NCI-H446 (cell line): Measurements from ENCODE around the gene TP53.
A peak's percentile ranks its signal among the peaks of the same experiment; 100 is the strongest.
"Not testable (repeated sequence)": the region's sequence is repeated elsewhere in the genome, so short reads cannot be mapped to it uniquely, and the experiment has no call there.

Source experiments
- DNase-seq, 2 experiments: peaks; one replicate each; lab custom pipeline; 2025; lab: John Stamatoyannopoulos, UW

Gene TP53

GRCh38 chr17:7674934-7675333, 12.4 kb downstream of the TP53 start:
- DNase-seq = no peak

GRCh38 chr17:7673239-7673638, 14.1 kb downstream of the TP53 start:
- no peak for DNase-seq

GRCh38 chr17:7668482-7668881, 18.8 kb downstream of the TP53 start:
- no peak for DNase-seq

GRCh38 chr17:7667656-7668406, 19.5 kb downstream of the TP53 start:
- DNase-seq = peak in 1 of 2 experiments; percentile 13

- DNase-seq = no peak
Measured at GRCh38 chr17:7656958-7657609, 30.2 kb downstream of the TP53 start.

GRCh38 chr17:7655541-7655840, 31.8 kb downstream of the TP53 start:
- no peak for DNase-seq

GRCh38 chr17:7654832-7655540, 32.3 kb downstream of the TP53 start:
- DNase-seq = no peak

GRCh38 chr17:7652388-7653356, 34.6 kb downstream of the TP53 start:
- no peak for DNase-seq

GRCh38 chr17:7651665-7652387, 35.5 kb downstream of the TP53 start:
- no peak for DNase-seq

GRCh38 chr17:7651097-7651664, 36.1 kb downstream of the TP53 start:
- DNase-seq = no peak

- DNase-seq = peak in 1 of 2 experiments; percentile 26
Measured at GRCh38 chr17:7650509-7651096, 36.7 kb downstream of the TP53 start, which contains the start of gene ATP1B2. Gene ATP1B2, plus strand, starts transcription at chr17:7650926. Its CDS starts 593 bp downstream, at chr17:7651519.

GRCh38 chr17:7647018-7647417, 40.3 kb downstream of the TP53 start:
- DNase-seq = no peak

- no peak for DNase-seq
Measured at GRCh38 chr17:7646457-7646856, 40.8 kb downstream of the TP53 start.

GRCh38 chr17:7644775-7645174, 42.5 kb downstream of the TP53 start:
- DNase-seq = no peak

- DNase-seq = not testable (repeated sequence)
Measured at GRCh38 chr17:7641635-7642034, 45.7 kb downstream of the TP53 start.

- DNase-seq = no peak
Measured at GRCh38 chr17:7640783-7641182, 46.5 kb downstream of the TP53 start.

GRCh38 chr17:7636163-7636562, 51.1 kb downstream of the TP53 start:
- DNase-seq = no peak

GRCh38 chr17:7634384-7634783, 52.9 kb downstream of the TP53 start:
- peak; percentile 29 to 41 for DNase-seq

GRCh38 chr17:7633093-7633492, 54.2 kb downstream of the TP53 start:
- no peak for DNase-seq

GRCh38 chr17:7632492-7632894, 54.8 kb downstream of the TP53 start:
- DNase-seq = peak in 1 of 2 experiments; percentile 16
